Body of pancreas (tissue), 4 donors: Measurements from ENCODE around the gene SNRPA1. TPM values are rescaled to one million over a fixed set of nuclear protein-coding genes. Genes with fewer than 3 reads are reported as not detected.

Experiments
- ATAC-seq: fragments of 150-250 bp; one replicate; pipeline ENCODE4 v1.9.1; 2016
- DNase-seq, 4 donors: peaks; one replicate each; pipeline ENCODE4 v3.0.0-alpha.2; 2019
- H3K27ac ChIP-seq, 4 donors: fragments of 200-600 bp; sonication (generic); 1 replicate in 3 of 4; 2 replicates in 1 of 4; pipeline versions ENCODE4 v1.5.1 to v1.6.1; 2016 to 2019; ENCODE audit warnings: mild to moderate bottlenecking in 1 of 4, mixed read lengths in 1 of 4, moderate library complexity in 1 of 4
- H3K27me3 ChIP-seq, 2 donors: fragments of 200-600 bp; sonication (generic); one replicate each; pipeline ENCODE4 v1.6.0; 2016; ENCODE audit warnings: mild to moderate bottlenecking in 1 of 2
- H3K36me3 ChIP-seq, 2 donors: fragments of 200-600 bp; sonication (generic); replicated peaks in 1 of 2; 2 replicates each; pipeline ENCODE4 v1.5.1; 2016; ENCODE audit warnings: low read depth in 2 of 2; ENCODE audit not compliant: insufficient read depth in 1 of 2
- H3K4me1 ChIP-seq: fragments of 200-600 bp; sonication (generic); one replicate; pipeline ENCODE4 v1.6.0; 2016
- H3K4me3 ChIP-seq, 2 donors: fragments of 200-600 bp; sonication (generic); 1 replicate in 1 of 2; 2 replicates in 1 of 2; pipeline ENCODE4 v1.5.1; 2016 to 2019
- H3K9me3 ChIP-seq, 3 donors: fragments of 200-600 bp; sonication (generic); 1 replicate in 2 of 3; 2 replicates in 1 of 3; pipeline ENCODE4 v1.5.1; 2016
- CTCF ChIP-seq, 7 experiments: fragments of 450-650 bp in 4 of 7; fragments of 200-600 bp in 3 of 7; sonication (generic) in 3 of 7; IDR thresholded peaks; one replicate each; pipeline ENCODE4 v1.5.1; 2016 to 2019; ENCODE audit warnings: antibody characterized with exemption in 7 of 7
- POLR2A ChIP-seq, 3 donors: fragments of 450-650 bp; IDR thresholded peaks; one replicate each; pipeline ENCODE4 v1.6.1; 2016; ENCODE audit warnings: antibody characterized with exemption in 3 of 3, mild to moderate bottlenecking in 2 of 3
- WGBS, 2 donors: methylation state at CpG; one replicate each; pipeline ENCODE4 v1.1.5; 2017; 5-methylcytosine and 5-hydroxymethylcytosine counted together
- intact Hi-C: fragments of 100-400 bp; cut with DNase I; formaldehyde crosslinking; loops from one replicate; pipeline ENCODE4 v1.15.1; 2023
- total RNA-seq, 2 donors: library from RNA; depleted of rRNA; stranded (reverse); fragments of >200 nt; gene quantifications; one replicate each; pipeline ENCODE4 v1.1.0, GENCODE V29; 2016

The SNRPA1 gene
- total RNA-seq, 2 donors from 2014 or later, result 26.2 to 29.7 TPM

GRCh38 chr15:101327147-101327740, 32.2 kb upstream of the SNRPA1 start:
- WGBS, 2 donors, result 72 to 77% methylated on average over 13 to 17 of the region's 17 CpGs
- peak in 1 of 4 donors; percentile 6 for DNase-seq
- no peak for TF ChIP-seq CTCF (IDR thresholded peaks at IDR 0.05)
- no peak for TF ChIP-seq POLR2A (IDR thresholded peaks at IDR 0.05)
- Histone ChIP-seq H3K36me3 (no peaks in the 10 kb centered on the region), H3K4me3 (no peak overlapping the region), H3K4me1 (no peaks in the 10 kb centered on the region), H3K9me3 (no peaks in the 10 kb centered on the region), H3K27ac (no peak overlapping the region), H3K27me3 (no peaks in the 10 kb centered on the region)
- ATAC-seq, result no peak
- intact Hi-C loops, result no loop called here

- H3K4me1 ChIP-seq, result no peaks in the 10 kb centered on the region
- H3K9me3 ChIP-seq, result no peaks in the 10 kb centered on the region
- intact Hi-C loops, result no loop called here
- H3K27me3 ChIP-seq, result no peaks in the 10 kb centered on the region
- ATAC-seq (no peak), DNase-seq (peak in 1 of 4 donors; percentile 4)
- TF ChIP-seq POLR2A (IDR thresholded peaks at IDR 0.05), result no peak
- no peak for TF ChIP-seq CTCF (IDR thresholded peaks at IDR 0.05)
- no peak overlapping the region for H3K27ac ChIP-seq
- no peaks in the 10 kb centered on the region for H3K36me3 ChIP-seq
- no peak overlapping the region for H3K4me3 ChIP-seq
- WGBS, 2 donors, result 82 to 85% methylated on average over 9 to 19 of the region's 21 CpGs
These were observed 31.6 kb upstream of the SNRPA1 start for GRCh38 chr15:101326462-101327146.

- no peaks in the 10 kb centered on the region for H3K9me3 ChIP-seq
- H3K27ac ChIP-seq, result no peak overlapping the region
- no peaks in the 10 kb centered on the region for H3K27me3 ChIP-seq
- no peaks in the 10 kb centered on the region for H3K36me3 ChIP-seq
- no peak for ATAC-seq
- WGBS, 2 donors, result 88 to 91% methylated on average over 8 of the region's 8 CpGs
- no peaks in the 10 kb centered on the region for H3K4me1 ChIP-seq
- no peak for TF ChIP-seq CTCF (IDR thresholded peaks at IDR 0.05)
- no peak for TF ChIP-seq POLR2A (IDR thresholded peaks at IDR 0.05)
- no peak overlapping the region for H3K4me3 ChIP-seq
- no peak for DNase-seq
- intact Hi-C loops, result no loop called here
These were observed 30.9 kb upstream of the SNRPA1 start for GRCh38 chr15:101326026-101326315.

GRCh38 chr15:101325263-101326025, 30.4 kb upstream of the SNRPA1 start:
- H3K27ac ChIP-seq, result no peak overlapping the region
- no peaks in the 10 kb centered on the region for H3K36me3 ChIP-seq
- no peak for TF ChIP-seq CTCF (IDR thresholded peaks at IDR 0.05)
- no peak for TF ChIP-seq POLR2A (IDR thresholded peaks at IDR 0.05)
- DNase-seq (peak in 1 of 4 donors; percentile 7), ATAC-seq (no peak)
- no peaks in the 10 kb centered on the region for H3K27me3 ChIP-seq
- no peaks in the 10 kb centered on the region for H3K9me3 ChIP-seq
- WGBS, 2 donors, result 85 to 89% methylated on average over 6 to 18 of the region's 19 CpGs
- no peak overlapping the region for H3K4me3 ChIP-seq
- intact Hi-C loops, result no loop called here
- H3K4me1 ChIP-seq, result no peaks in the 10 kb centered on the region
